HepG2 (cell line): ENCODE data around the gene CCDC69.

ENCODE experiments used
- CHD4 ChIP-seq: fragments of 200-600 bp; sonication (generic); IDR thresholded peaks from 2 replicates; pipeline ENCODE4 v1.7.0; 2017; ENCODE audit warnings: mild to moderate bottlenecking, low read length, borderline replicate concordance
- EP300 ChIP-seq, 3 experiments: sonication (generic) in 1 of 3; formaldehyde crosslinking in 1 of 3; IDR thresholded peaks; 2 replicates each; pipeline versions ENCODE4 v1.5.1 to v1.6.1; 2011 to 2020; ENCODE audit warnings: low read depth in 2 of 3, low read length in 2 of 3, borderline replicate concordance in 1 of 3, improper control_type of control experiment in 1 of 3, mild to moderate bottlenecking in 1 of 3, missing genetic modification reagents in 1 of 3, moderate library complexity in 1 of 3
- EZH2 ChIP-seq: conservative IDR thresholded peaks from 2 replicates; pipeline ENCODE4 v1.6.1; 2012; ENCODE audit warnings: mild to moderate bottlenecking, low read depth, low read length, moderate library complexity
- KDM1A ChIP-seq: IDR thresholded peaks from 2 replicates; pipeline ENCODE4 v1.6.1; 2016; ENCODE audit warnings: missing compliant biosample characterization
- MNT ChIP-seq: fragments of 450-650 bp; IDR thresholded peaks from 2 replicates; pipeline ENCODE4 v1.6.1; 2016
- TOE1 ChIP-seq: sonication (generic); formaldehyde crosslinking; IDR thresholded peaks from 2 replicates; pipeline ENCODE4 v1.4.0; 2020; ENCODE audit warnings: mild to moderate bottlenecking, missing genetic modification reagents
- TP53 ChIP-seq: sonication (generic); formaldehyde crosslinking; conservative IDR thresholded peaks from 2 replicates; pipeline ENCODE4 v1.4.0; 2020; ENCODE audit warnings: missing genetic modification reagents
- TF ChIP-seq, protein P1 (sequence below): sonication (generic); formaldehyde crosslinking; IDR thresholded peaks from 2 replicates; pipeline ENCODE4 v1.5.0; 2020; ENCODE audit warnings: mild to moderate bottlenecking, missing genetic modification reagents, moderate library complexity

DNA sequence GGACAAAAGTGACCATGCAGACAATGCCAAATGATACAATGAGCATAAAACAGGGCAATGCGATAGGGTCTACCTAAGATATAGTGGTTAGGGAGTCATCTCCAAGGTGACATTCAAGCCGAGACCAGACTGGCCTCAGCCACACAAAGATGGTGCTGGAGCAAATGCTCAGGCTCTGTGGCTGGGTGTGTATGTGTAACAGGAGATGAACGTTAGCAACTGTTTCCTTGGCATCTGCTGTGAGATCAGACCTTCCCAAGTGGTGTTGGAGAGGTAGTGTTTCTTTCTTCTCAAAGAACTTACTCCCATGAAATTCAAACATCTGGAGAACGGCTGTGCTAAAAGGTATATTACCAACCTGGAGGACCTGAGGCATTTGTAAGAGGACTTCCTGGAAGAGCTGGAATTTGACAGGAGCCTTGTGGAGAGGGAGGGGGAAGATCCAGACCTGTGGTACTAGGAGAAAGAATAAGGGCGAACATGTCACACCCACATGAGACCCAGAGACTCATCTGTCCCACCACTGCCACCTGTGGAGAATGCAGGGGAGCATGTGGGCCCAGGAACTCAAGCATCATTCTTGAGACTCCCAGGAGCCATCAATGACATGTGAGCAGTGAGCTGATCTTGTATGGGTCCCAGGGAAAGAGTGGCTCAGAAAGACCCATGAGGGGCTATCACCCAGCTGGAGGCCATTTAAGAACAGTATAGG lies 45.0 kb downstream of the CCDC69 start:
- TF ChIP-seq MNT (no peak), EZH2 (no peak), TOE1 (CRISPR knock-in tag) (no peak), CHD4 (no peak), EP300 (IDR thresholded peaks at IDR 0.05; ENCODE audit: low read depth in 2 of 2, low read length in 2 of 2) (no peak), EP300 (CRISPR knock-in tag; IDR thresholded peaks at IDR 0.05; ENCODE audit: borderline replicate concordance) (no peak), TP53 (no peak), KDM1A (CRISPR knock-in tag) (no peak)
- TF ChIP-seq, protein P1, sequence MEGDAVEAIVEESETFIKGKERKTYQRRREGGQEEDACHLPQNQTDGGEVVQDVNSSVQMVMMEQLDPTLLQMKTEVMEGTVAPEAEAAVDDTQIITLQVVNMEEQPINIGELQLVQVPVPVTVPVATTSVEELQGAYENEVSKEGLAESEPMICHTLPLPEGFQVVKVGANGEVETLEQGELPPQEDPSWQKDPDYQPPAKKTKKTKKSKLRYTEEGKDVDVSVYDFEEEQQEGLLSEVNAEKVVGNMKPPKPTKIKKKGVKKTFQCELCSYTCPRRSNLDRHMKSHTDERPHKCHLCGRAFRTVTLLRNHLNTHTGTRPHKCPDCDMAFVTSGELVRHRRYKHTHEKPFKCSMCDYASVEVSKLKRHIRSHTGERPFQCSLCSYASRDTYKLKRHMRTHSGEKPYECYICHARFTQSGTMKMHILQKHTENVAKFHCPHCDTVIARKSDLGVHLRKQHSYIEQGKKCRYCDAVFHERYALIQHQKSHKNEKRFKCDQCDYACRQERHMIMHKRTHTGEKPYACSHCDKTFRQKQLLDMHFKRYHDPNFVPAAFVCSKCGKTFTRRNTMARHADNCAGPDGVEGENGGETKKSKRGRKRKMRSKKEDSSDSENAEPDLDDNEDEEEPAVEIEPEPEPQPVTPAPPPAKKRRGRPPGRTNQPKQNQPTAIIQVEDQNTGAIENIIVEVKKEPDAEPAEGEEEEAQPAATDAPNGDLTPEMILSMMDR (CRISPR knock-in tag), result no peak
